HG03432 (cell line): ENCODE measurements around the gene PGM3.

Experiments
- ATAC-seq: cut with Tn5 transposase; IDR thresholded peaks from one replicate; pipeline ENCODE4 v1.9.1; 2021; ENCODE audit warnings: mild to moderate bottlenecking, moderate library complexity; ENCODE audit not compliant: unreplicated experiment

PGM3 gene

GRCh38 chr6:83183082-83183828 is 9.8 kb downstream of the PGM3 start:
- ATAC-seq = no peak

DNA sequence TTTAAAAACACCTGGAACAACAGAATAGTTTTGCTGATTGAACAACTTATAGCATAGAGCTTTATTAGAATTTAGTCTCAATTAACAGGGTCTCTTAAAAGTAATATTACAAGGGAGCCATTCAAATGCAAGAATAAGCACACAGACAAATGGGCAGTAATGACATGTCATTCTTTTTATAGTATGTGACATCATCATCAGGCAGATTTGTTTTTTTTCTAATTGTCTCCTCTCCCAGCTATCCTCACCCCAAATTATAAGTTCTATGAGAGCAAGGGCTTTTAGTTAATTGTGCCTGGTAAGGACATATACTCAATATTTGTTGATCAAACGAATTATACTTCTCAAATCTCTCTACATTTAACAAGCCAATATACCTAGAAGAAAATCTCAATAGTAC is 11.0 kb downstream of the PGM3 start:
- no peak for ATAC-seq

DNA sequence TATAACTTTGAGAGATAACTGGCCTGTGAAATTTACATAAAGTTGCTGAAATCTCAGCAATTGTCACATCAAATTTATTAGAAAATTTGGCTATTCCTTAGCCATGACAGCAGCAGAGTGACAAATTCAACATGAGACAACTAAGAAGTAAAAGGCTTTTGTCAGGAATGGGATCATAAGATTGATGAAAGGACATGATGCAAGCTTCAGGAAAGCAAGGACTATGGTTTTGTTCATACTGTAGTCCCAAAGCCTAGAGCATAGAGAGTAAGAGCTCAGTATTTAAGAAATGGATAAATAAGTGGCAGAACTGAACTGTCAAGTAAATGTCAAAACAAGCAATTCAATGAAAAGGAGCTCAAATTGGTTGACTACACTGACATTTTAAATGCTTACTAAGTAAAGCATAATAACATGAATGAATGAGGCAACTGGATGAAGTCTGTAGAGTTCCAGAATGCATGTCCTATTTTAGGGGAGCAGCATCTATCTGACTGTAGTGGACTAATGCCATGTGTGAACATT is 12.6 kb downstream of the PGM3 start:
- ATAC-seq = no peak

GRCh38 chr6:83176246-83176645 is 16.8 kb downstream of the PGM3 start:
- ATAC-seq = no peak

GRCh38 chr6:83169511-83169910 is 23.6 kb downstream of the PGM3 start:
- ATAC-seq = no peak

GRCh38 chr6:83169106-83169505 is 24.0 kb downstream of the PGM3 start:
- ATAC-seq = no peak

DNA sequence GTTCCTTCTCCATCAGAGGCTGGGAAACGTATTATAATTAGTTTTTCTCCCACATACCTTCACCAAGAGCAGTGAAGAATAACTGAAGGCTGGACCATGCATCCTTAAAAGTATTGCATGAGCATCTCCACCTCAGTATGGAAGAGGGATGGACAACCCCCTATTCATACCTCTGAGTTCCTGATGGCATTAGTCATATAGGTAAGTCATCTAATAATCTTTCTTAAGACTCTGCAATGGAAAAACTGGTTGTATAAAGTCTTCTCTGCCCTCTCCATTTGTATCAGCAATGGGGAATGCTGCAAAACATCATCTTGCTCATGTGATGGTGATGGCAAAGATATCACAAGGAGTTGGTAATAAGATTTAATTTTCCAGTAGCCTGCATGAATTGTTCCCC is 24.5 kb downstream of the PGM3 start:
- no peak for ATAC-seq

DNA sequence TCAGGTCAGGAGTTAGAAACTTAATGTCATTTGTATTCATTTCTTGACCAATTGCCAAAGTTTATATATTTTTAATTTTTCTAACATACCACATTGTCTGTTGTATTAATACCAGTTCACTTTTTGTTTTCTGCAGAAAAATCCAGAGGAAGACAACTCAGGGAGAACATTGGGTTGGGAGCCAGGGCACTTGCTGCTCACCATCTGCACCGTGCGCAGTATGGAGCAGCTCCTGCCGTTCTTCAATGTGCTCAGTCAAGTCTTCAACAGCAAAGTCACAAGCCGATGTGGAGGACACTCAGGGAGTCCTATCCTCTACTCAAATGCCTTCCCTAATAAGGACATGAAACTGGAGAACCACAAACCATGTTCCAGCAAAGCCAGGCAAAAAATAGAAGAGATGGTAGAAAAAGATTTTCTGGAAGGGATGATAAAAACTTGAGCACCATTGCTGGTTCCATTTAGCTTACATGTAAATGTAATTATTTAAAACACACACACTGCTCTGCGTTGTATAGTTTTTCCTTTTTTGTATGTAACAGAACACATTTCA is 25.3 kb downstream of the PGM3 start:
- ATAC-seq = no peak

DNA sequence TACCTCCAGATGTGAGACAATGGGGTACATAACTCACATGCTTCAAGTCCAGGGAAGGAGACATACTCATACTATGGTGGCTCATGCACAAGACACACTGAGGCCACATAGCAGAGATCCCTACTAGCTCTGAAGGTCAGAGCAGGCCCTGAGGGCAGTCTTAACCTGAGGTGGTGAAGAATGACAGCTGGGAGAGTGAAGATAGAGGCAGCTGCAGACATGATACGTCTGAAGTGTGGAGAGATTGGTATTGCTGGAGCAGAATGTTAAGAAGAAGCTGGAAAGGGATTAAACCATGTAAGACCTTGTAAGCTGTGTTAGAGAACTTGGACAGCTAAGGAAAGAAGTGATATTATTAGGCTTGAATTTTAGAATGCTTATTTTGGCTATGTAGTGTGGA is 32.9 kb downstream of the PGM3 start:
- no peak for ATAC-seq

- ATAC-seq = no peak
These were observed 37.3 kb downstream of the PGM3 start for GRCh38 chr6:83155794-83156193.

DNA sequence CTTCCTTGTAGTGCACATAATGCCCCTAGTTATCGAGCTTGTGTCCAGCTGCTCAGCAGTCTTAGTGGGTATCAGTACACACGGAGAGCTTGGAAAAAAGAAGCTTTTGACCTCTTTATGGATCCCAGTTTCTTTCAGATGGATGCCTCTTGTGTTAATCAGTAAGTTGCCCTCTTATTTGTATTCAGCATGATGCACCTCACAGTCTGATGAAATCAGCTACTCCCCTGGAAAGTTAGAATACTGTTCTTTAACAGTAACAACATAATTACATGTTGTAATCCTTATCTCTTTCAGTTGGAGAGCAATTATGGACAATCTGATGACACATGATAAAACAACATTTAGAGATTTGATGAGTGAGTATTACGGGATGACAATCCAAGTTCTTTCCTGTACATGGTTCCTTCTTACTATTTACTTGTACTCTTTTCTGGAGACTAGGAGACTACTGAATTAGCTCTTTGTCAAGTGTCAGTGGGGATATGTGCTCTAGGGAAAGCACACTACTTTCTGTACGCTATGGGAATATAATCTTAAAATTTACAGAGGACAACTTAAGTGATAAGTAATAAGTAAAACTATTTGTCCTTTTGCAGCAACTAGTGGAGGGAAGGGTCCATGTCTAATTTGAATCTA is 39.1 kb downstream of the PGM3 start:
- ATAC-seq = no peak

DNA sequence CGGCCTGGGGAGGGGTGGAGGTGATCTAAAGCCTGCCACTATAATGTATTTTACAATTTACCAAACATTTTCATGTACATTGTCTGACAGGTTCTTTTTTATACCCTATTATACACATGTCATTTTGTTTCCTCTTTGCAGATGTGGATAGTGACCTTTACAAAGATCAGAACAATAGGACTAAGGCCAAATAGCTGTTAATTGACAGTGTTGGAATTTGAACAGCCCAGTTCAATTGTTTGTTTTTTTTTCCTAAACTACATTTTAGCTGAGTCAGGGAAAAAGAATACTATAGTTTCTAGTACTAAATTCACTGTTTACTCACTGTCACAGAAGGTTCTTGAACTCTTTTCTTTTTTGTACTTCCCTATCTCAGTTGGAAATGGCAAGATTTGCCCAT is 40.2 kb downstream of the PGM3 start:
- no peak for ATAC-seq

GRCh38 chr6:83151114-83151513 is 42.0 kb downstream of the PGM3 start:
- no peak for ATAC-seq

DNA sequence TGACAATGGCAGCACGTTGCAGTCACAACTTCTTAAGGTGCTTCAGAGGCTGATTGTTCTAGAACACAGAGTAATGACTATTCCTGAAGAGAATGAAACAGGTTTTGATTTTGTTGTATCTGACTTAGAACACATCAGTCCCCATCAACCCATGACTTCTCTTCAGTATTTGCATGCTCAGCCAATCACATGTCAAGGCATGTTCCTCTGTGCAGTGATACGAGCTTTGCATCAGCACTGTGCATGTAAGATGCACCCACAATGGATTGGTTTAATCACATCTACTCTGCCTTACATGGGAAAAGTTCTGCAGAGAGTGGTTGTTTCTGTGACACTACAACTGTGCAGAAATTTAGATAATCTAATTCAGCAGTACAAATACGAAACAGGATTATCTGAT is 54.3 kb downstream of the PGM3 start:
- ATAC-seq = no peak

DNA sequence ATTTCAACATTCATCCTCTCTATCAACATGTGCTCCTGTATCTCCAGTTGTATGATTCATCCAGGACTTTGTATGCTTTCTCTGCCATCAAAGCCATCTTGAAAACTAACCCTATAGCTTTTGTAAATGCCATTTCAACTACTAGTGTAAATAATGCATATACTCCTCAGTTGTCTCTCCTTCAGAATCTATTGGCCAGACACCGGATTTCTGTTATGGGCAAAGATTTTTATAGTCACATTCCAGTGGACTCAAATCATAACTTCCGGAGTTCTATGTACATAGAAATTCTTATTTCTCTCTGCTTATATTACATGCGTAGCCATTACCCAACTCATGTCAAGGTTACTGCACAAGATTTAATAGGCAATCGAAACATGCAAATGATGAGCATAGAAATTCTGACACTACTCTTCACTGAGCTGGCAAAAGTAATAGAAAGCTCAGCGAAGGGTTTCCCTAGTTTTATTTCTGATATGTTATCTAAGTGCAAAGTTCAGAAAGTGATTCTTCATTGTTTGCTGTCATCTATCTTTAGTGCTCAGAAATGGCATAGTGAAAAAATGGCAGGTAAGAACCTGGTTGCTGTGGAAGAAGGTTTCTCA is 54.8 kb downstream of the PGM3 start:
- ATAC-seq = no peak

DNA sequence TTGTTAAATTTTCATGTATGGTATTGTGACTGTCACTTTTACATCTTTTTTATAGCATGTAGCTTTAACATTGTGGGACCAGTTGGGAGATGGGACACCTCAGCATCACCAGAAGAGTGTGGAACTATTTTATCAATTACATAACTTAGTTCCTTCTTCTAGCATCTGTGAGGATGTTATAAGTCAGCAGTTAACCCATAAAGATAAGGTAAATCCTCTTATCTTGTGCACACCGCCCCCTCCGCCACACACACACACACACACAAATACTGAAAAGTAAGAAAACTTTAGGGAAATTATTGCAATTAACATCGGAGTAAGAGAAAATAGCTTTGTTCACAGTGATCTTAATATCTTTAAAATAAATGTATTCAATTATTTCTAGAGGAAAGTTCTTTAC is 60.9 kb downstream of the PGM3 start:
- ATAC-seq = no peak

GRCh38 chr6:83127976-83128375 is 65.1 kb downstream of the PGM3 start:
- ATAC-seq = no peak

GRCh38 chr6:83127258-83127657 is 65.8 kb downstream of the PGM3 start:
- no peak for ATAC-seq

DNA sequence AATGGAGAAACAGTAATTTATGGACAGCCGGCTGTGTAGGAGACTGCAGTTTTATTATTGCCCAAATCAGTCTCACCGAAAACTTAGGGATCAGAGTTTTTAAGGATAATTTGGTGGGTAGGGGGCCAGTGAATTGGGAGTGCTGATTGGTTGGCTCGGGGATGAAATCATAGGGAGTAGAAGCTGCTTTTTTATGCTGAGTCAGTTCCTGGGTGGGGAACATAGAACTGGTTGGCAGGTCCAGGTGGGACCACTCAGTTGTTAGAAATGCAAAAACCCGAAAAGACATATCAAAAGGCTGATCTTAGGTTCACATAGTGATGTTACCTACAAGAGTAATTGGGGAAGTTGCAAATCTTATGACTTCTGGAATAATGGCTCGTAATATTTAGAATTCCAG is 66.3 kb downstream of the PGM3 start:
- ATAC-seq = no peak

GRCh38 chr6:83126223-83126622 is 66.8 kb downstream of the PGM3 start:
- ATAC-seq = no peak

GRCh38 chr6:83125425-83125824 is 67.6 kb downstream of the PGM3 start:
- no peak for ATAC-seq

DNA sequence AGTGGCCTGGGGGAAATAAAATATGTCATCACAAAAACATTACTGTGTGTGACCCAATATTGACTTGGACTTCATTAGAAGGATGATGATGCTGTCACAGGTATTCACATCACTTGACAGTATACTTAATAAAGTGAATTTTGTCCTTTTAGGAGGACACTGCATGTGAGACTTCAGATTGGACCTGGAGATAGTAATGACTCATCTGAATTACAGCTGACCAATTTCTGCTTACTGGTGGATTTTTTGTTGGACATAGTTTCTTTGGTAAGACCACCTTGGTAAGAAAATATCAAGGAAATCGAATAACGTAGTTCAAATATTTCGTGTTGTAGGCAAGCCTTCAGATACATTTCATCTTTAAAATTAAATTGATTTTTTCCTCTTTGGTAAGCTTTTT is 68.5 kb downstream of the PGM3 start:
- no peak for ATAC-seq
